NCI-H1436 treated with DMSO at 0.1 percent for 48 hours (cell line): ENCODE results near the gene KRT34.
"Not testable (repeated sequence)": the region's sequence is repeated elsewhere in the genome, so short reads cannot be mapped to it uniquely, and the experiment has no call there.

ENCODE experiments used
- DNase-seq: peaks from one replicate; lab custom pipeline; 2025; lab: John Stamatoyannopoulos, UW

Gene KRT34

DNA sequence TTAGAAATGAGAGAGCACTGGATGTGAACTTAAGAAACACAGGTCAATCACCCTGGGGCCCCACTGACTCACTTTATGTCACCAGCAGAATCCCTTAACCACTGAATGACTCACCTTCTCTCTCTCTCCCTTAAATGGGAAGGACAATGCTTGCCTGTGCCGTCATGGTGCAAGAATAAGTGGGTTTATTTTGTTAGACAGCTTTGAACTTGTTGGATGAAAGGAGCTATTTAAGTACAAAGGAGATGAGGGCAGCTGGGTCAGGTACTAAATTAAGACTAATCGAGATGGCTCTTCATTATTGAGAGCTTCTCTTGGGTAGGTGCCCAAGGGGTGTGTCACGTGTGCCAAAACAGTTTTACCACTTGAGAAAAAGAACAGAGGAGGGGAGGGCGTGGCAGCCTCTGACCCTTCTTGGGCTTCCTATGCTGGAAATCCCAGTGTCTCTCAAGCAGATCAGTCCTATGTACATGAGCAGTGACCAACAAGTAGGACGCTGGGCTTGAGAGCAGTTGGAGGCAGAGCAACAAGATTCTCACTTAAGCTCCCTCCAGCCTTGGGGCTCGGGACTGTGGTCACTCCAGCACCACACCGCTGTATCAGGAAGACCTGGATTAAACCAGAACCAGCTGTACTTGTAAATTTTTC lies 22.0 kb upstream of the KRT34 start:
- DNase-seq, result no peak

GRCh38 chr17:41403404-41404023 lies 21.4 kb upstream of the KRT34 start:
- DNase-seq, result no peak

- DNase-seq, result no peak
Observed at GRCh38 chr17:41402161-41402560, 20.1 kb upstream of the KRT34 start.

GRCh38 chr17:41396996-41397660 lies 15.0 kb upstream of the KRT34 start, which contains the start of gene KRT31:
KRT31 (minus strand) TSS chr17:41397608; CDS start chr17:41397539, 69 bp downstream.
- no peak for DNase-seq

DNA sequence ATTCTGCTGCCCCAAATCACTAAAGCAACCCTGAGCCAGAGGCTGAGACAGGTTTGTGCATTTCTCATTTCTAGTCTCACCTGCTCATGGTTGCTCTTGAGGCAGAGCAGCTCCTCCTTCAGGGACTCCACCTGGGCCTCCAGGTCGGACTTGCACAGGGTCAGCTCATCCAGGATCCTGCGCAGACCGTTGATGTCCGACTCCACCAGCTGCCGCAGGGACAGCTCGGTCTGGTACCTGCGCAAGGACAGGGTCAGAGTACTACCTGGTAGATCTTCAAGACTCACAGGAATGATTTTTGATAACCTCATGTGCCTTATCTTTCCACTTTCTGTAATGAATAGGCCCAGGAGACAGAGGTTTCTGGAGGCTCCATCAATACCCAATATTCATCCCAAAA lies 14.2 kb upstream of the KRT34 start:
- no peak for DNase-seq

- DNase-seq, result no peak
Observed at GRCh38 chr17:41395611-41396010, 13.5 kb upstream of the KRT34 start.

DNA sequence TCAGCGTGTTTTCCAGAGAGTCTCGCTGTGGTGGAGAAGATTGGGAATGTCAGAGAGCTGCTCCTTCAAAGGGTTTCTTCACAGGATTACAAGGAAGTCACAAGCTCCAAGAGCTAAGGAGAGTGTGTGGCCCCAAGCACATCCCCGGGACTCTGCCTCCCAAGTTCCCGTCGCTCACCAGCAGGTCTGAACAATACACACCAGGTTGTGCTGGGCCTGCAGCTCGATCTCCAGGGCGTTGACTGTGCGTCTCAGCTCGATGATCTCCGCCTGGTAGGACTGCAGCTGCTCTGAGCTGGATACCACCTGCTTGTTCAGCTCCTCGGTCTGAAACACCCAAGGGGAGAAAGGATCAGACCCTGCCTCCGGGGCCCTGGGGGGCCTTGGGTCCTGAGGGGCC lies 12.9 kb upstream of the KRT34 start:
- not testable (repeated sequence) for DNase-seq

DNA sequence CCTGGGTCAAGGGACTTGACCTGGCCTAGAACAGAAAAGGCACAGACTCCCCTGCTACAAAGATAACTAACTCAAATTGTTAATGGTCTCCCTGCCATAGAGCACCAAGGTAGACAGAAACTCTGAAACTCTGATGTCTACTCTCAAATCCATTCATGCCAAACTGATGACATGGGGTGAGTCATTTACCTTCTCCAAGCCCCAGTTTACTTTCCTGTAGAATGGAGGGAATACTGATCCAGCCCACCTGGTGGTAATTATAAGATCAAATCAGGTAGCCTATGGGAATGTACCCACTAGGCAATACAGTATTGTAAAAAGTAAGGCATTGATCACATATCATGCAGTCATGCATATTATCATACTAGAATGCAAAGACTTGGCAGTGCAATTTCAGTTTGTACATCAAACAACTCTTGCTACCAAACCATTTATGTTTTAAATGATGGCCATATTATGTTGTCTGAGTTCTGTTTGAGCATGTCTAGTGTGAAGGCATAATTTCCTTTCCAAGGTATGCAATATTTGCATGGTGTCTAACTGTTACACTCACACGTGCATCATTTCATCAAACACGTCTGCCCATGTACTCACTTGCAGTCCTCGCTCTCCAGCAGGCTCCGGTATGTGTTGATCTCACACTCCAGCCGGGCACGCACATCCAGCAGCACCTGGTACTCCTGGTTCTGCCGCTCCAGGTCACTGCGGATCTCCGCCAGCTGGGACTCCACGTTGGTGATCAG lies 12.3 kb upstream of the KRT34 start:
- DNase-seq, result no peak

DNA sequence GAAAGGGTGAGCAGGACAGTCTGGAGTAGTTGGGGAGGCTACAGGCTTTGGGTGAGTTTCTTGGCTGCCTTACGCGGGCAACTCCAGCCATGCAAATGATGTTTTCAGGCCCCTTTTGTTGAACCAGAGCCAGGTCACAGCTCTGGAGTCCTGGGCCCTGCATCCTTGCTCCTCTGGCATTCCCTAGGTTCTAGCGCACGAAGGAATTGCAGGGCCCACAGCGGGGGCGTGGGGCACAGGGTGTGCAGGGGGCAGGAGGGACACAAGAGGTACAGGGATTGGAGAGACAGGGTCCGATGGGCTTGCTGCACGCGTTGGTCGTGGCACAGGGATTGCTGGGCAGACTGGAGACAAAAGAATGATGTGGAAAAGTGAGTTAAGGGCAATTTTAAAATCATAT lies 11.7 kb upstream of the KRT34 start:
- no peak for DNase-seq

DNA sequence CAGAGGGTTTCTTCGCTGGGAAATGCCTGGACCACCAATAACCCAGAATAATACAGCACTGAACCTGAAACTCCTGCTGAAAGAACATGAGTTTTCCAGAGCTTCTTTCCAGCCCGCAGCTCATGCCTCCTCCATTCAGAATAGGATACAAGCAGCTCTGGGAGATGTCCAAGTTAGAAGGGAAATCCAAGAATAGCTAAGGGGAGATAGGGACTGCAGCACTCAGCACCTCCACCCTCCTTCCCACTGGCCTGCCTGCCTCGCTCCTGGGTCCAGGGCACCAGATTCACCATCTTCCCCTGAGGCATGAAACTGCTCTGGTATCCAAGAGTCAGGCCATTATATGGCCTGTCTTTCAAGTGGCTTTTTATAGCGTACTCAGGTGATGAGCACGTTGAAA lies 11.2 kb upstream of the KRT34 start:
- DNase-seq, result no peak

GRCh38 chr17:41392278-41392677 lies 10.2 kb upstream of the KRT34 start:
- DNase-seq, result no peak

- no peak for DNase-seq
Observed at GRCh38 chr17:41391535-41391934, 9.4 kb upstream of the KRT34 start.

GRCh38 chr17:41390411-41390938 lies 8.4 kb upstream of the KRT34 start:
- DNase-seq, result no peak

GRCh38 chr17:41387670-41388069 lies 5.6 kb upstream of the KRT34 start:
- DNase-seq, result no peak

- DNase-seq, result no peak
Observed at GRCh38 chr17:41386227-41386626, 4.1 kb upstream of the KRT34 start.

DNA sequence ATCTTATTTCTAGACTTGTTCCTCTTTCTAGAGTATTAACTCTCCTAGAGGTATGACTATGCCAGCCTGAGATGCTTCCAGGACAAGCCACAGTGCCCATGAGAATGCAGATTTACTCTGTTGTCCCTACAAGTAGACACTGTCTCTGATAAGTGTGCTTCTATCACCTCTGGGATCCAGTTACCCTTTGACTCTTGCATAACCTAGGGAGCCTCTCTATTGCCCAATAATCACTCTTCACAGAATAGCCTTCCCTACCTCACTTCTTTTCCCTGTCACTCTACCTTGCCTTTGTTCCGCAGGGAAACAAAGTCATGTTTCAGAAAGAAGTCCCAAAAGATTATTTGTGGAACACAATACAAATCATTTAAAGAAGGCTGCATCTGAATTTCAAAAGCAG lies 1.6 kb upstream of the KRT34 start:
- DNase-seq, result no peak

DNA sequence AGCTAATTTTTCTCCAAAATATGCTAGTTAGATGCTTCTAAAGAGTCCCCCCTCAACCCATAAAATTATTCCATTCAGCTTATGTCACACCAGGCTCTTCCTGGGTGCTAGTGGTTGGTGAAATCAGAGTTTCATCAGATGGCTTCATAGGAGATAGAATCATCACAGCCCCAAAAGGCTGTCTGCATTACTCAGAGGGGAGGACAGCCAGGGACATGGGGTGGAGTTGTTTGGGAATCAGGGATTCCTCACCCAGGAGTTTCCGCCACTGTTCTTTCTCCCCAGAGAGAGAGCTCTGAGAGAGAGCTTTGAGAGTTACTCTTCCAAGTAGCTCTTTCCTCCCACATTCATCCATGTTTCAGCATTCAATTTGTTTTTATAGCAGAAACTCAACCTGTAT lies 288 bp upstream of the KRT34 start:
- DNase-seq, result no peak

DNA sequence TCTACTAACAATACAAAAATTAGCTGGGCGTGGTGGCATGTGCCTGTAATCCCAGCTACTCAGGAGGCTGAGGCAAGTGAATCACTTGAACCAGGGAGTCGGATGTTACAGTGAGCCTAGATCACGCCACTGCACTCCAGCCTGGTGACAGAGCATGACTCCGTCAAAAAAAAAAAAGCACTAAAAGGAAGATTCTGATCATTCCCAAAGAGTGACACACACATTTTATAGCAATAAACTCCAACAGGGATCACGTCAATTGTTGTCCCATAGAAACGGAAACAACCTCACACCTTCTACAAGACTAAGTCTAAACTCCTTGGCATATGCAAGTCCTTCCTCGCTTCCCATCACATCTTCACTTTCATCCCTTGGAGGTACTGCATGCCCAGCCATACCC lies 2.0 kb downstream of the KRT34 start:
- DNase-seq, result not testable (repeated sequence)

DNA sequence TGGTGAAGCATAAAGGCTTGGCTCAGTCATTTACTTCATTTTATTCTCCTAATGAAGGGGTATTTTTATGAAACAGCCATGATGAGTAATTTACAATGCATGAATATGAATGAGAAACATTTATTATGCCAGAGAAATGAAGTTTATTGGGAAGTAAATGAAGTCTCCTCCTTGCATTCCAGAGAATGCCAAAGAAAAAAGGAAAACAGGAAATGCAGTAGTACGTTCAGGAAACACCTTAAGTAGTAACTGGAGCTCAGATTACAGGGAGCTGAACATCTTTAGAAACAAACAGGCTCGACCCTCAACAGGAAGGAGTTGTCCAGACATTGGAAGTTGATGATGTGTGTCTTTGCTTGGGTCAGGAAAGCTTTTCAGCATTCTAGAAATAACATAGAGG lies 4.6 kb downstream of the KRT34 start:
- no peak for DNase-seq

- no peak for DNase-seq
Observed at GRCh38 chr17:41369713-41370112, 12.4 kb downstream of the KRT34 start, which contains the start of gene KRT33B. KRT33B (minus strand) TSS chr17:41369813; CDS start chr17:41369750, 63 bp downstream.

- no peak for DNase-seq
Observed at GRCh38 chr17:41369023-41369422, 13.1 kb downstream of the KRT34 start.

- no peak for DNase-seq
Observed at GRCh38 chr17:41367426-41368075, 14.6 kb downstream of the KRT34 start.
